Measurements from ENCODE around the gene HPRT1.

The HPRT1 gene

DNA sequence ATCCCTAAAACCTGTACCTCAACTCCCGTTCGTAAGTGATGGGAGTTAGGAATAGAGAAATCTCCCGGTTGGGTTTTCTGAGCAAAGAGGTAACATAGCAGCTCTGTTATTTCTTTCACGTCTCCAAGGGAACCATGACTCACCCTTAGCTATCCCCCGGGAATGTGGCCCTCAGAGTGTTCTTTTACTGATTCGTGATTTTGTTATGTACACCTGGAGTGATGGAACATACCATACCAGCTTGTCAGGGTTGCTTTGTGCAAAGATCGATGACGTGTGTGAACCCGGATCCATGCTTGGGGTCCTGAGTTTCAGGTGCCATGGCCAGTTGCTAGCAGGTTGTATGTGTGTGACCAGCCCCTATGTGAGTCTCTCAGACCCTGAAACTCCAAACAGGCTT lies 52.6 kb downstream of the HPRT1 start:
- TF ChIP-seq GABPA (IDR thresholded peaks at IDR 0.05; ENCODE audit: low read depth) (no peak), SPI1 (IDR thresholded peaks at IDR 0.05; ENCODE audit: borderline replicate concordance, low read depth) (no peak), POLR2AphosphoS5 (IDR thresholded peaks at IDR 0.05; ENCODE audit: low read depth) (no peak)
- TF ChIP-seq, protein P1, sequence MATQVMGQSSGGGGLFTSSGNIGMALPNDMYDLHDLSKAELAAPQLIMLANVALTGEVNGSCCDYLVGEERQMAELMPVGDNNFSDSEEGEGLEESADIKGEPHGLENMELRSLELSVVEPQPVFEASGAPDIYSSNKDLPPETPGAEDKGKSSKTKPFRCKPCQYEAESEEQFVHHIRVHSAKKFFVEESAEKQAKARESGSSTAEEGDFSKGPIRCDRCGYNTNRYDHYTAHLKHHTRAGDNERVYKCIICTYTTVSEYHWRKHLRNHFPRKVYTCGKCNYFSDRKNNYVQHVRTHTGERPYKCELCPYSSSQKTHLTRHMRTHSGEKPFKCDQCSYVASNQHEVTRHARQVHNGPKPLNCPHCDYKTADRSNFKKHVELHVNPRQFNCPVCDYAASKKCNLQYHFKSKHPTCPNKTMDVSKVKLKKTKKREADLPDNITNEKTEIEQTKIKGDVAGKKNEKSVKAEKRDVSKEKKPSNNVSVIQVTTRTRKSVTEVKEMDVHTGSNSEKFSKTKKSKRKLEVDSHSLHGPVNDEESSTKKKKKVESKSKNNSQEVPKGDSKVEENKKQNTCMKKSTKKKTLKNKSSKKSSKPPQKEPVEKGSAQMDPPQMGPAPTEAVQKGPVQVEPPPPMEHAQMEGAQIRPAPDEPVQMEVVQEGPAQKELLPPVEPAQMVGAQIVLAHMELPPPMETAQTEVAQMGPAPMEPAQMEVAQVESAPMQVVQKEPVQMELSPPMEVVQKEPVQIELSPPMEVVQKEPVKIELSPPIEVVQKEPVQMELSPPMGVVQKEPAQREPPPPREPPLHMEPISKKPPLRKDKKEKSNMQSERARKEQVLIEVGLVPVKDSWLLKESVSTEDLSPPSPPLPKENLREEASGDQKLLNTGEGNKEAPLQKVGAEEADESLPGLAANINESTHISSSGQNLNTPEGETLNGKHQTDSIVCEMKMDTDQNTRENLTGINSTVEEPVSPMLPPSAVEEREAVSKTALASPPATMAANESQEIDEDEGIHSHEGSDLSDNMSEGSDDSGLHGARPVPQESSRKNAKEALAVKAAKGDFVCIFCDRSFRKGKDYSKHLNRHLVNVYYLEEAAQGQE (IDR thresholded peaks at IDR 0.05; ENCODE audit: insufficient replicate concordance, low read depth), result no peak
- TF ChIP-seq, protein P2, sequence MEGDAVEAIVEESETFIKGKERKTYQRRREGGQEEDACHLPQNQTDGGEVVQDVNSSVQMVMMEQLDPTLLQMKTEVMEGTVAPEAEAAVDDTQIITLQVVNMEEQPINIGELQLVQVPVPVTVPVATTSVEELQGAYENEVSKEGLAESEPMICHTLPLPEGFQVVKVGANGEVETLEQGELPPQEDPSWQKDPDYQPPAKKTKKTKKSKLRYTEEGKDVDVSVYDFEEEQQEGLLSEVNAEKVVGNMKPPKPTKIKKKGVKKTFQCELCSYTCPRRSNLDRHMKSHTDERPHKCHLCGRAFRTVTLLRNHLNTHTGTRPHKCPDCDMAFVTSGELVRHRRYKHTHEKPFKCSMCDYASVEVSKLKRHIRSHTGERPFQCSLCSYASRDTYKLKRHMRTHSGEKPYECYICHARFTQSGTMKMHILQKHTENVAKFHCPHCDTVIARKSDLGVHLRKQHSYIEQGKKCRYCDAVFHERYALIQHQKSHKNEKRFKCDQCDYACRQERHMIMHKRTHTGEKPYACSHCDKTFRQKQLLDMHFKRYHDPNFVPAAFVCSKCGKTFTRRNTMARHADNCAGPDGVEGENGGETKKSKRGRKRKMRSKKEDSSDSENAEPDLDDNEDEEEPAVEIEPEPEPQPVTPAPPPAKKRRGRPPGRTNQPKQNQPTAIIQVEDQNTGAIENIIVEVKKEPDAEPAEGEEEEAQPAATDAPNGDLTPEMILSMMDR (IDR thresholded peaks at IDR 0.05; ENCODE audit: insufficient read depth, low read length), result no peak
- Histone ChIP-seq H3K27me3 (ENCODE audit: insufficient read depth, poor library complexity, severe bottlenecking) (no peaks in the 10 kb centered on the region), H3K4me3 (replicated peaks; ENCODE audit: insufficient read depth, low read length) (no peak overlapping the region), H3K27ac (replicated peaks) (no peak overlapping the region)
- DNase-seq (ENCODE audit: low read depth in 1 of 2, low spot score in 1 of 2), result no peak

DNA sequence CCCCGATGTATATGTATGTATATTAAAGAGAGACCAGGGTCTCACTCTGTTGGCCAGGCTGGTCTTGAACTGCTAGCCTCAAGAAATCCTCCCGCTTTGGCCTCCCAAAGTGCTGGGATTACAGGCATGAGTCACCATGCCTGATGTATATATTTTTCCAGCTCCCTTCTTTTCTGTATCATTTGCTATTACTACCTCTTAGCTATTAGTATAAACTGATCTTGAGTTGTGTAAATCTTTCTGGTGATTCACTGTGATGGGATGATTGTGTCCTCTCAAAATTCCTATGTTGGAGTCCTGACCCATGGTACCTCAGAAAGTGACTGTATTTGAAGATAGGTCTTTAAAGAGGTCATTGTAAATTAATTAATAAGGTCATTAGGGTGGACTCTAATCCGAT lies 53.1 kb downstream of the HPRT1 start:
- DNase-seq (ENCODE audit: low read depth in 1 of 2, low spot score in 1 of 2), result no peak
- no peak overlapping the region for H3K4me3 ChIP-seq (replicated peaks; ENCODE audit: insufficient read depth, low read length)
- H3K27ac ChIP-seq (replicated peaks), result no peak overlapping the region
- TF ChIP-seq, protein P2 (IDR thresholded peaks at IDR 0.05; ENCODE audit: insufficient read depth, low read length), result no peak
- TF ChIP-seq POLR2AphosphoS5 (IDR thresholded peaks at IDR 0.05; ENCODE audit: low read depth), result no peak
- no peak for TF ChIP-seq GABPA (IDR thresholded peaks at IDR 0.05; ENCODE audit: low read depth)
- TF ChIP-seq, protein P1 (IDR thresholded peaks at IDR 0.05; ENCODE audit: insufficient replicate concordance, low read depth), result no peak
- TF ChIP-seq SPI1 (IDR thresholded peaks at IDR 0.05; ENCODE audit: borderline replicate concordance, low read depth), result no peak
- H3K27me3 ChIP-seq (ENCODE audit: insufficient read depth, poor library complexity, severe bottlenecking), result no peaks in the 10 kb centered on the region

DNA sequence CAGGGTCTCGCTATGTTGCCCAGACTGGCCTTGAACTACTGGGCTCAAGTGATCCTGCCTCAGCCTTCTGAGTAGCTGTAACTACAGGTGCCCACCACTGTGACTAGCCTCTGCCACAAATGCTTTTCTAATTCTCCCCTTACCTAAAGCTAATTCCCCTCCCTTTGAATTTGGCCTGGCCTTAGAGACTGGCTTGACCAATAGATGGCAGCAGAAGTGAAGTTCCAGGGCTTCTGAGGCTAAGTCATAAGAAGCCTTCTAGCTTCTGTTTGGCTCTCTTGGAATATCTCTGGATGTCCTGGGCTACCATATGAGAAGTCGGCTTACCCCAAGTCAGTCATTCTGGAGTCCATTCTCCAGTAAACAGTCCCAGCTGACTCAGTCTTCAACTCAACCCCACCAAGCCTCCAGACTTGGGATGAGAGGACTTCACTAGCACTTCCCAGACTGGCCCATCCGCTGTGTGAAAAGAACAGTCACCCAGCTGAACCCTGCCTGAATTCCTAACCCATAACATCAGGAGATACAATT lies 61.0 kb downstream of the HPRT1 start:
- H3K27ac ChIP-seq (replicated peaks), result no peak overlapping the region
- no peaks in the 10 kb centered on the region for H3K27me3 ChIP-seq (ENCODE audit: insufficient read depth, poor library complexity, severe bottlenecking)
- TF ChIP-seq, protein P2 (IDR thresholded peaks at IDR 0.05; ENCODE audit: insufficient read depth, low read length), result peak; percentile 40
- TF ChIP-seq, protein P1 (IDR thresholded peaks at IDR 0.05; ENCODE audit: insufficient replicate concordance, low read depth), result no peak
- no peak overlapping the region for H3K4me3 ChIP-seq (replicated peaks; ENCODE audit: insufficient read depth, low read length)
- DNase-seq (ENCODE audit: low read depth in 1 of 2, low spot score in 1 of 2), result peak in 1 of 2 experiments; percentile 52
